Spleen (tissue), 7 donors: ENCODE measurements around the gene MAPK4.

Experiments used
- CTCF ChIP-seq, 11 experiments: fragments of 200-600 bp in 7 of 11; fragments of 450-650 bp in 4 of 11; sonication (generic) in 4 of 11; IDR thresholded peaks in 8 of 11; conservative IDR thresholded peaks in 3 of 11; 1 replicate in 7 of 11; 2 replicates in 4 of 11; pipeline versions ENCODE4 v1.4.0 to v1.8.0; 2016 to 2021; ENCODE audit warnings: antibody characterized with exemption in 11 of 11, inconsistent platforms in 4 of 11, mild to moderate bottlenecking in 1 of 11
- POLR2AphosphoS5 ChIP-seq, 3 donors: sonication (generic); formaldehyde crosslinking; IDR thresholded peaks; one replicate each; pipeline ENCODE4 v1.5.1; 2017; ENCODE audit warnings: antibody characterized with exemption in 3 of 3
- donor health status: DM: no; HTN: no; CAD: no; lungs with moderate emphysema.
- donor health status: DM: no; HTN: no; CAD: no.
- donor health status: DM: no; HTN: no; CAD: no.

- TF ChIP-seq CTCF (IDR thresholded peaks at IDR 0.05 in 8 of 11, conservative IDR thresholded peaks at IDR 0.05 in 3 of 11) = no peak
- no peak for TF ChIP-seq POLR2AphosphoS5 (IDR thresholded peaks at IDR 0.05)
These were observed 160.4 kb downstream of the MAPK4 start for GRCh38 chr18:50720325-50720674.
